Uterus (tissue), 4 donors: Measurements from ENCODE around the gene PTEN. TPM values are rescaled to one million over a fixed set of nuclear protein-coding genes. Genes with fewer than 3 reads are reported as not detected.

Source experiments
- DNase-seq, 2 donors: peaks; one replicate each; pipeline ENCODE4 v3.0.0-alpha.2; 2019 to 2020
- H3K27ac ChIP-seq, 2 donors: fragments of 200-600 bp; sonication (generic); 1 replicate in 1 of 2; 2 replicates in 1 of 2; pipeline ENCODE4 v1.5.1; 2016 to 2018
- H3K27me3 ChIP-seq, 2 donors: fragments of 200-600 bp; sonication (generic); one replicate each; pipeline ENCODE4 v1.5.1; 2018 to 2019; ENCODE audit warnings: control low read depth in 1 of 2
- H3K36me3 ChIP-seq, 2 donors: fragments of 200-600 bp; sonication (generic); one replicate each; pipeline ENCODE4 v1.5.1; 2019; ENCODE audit warnings: control low read depth in 1 of 2
- H3K4me1 ChIP-seq, 2 donors: fragments of 200-600 bp; sonication (generic); one replicate each; pipeline ENCODE4 v1.5.1; 2018 to 2019; ENCODE audit warnings: control low read depth in 1 of 2
- H3K4me3 ChIP-seq, 2 donors: fragments of 200-600 bp; sonication (generic); 1 replicate in 1 of 2; 2 replicates in 1 of 2; pipeline ENCODE4 v1.5.1; 2018 to 2019; ENCODE audit warnings: mild to moderate bottlenecking in 1 of 2
- H3K9me3 ChIP-seq, 2 donors: fragments of 200-600 bp; sonication (generic); one replicate each; pipeline ENCODE4 v1.5.1; 2019; ENCODE audit warnings: control low read depth in 1 of 2
- CTCF ChIP-seq, 4 experiments: fragments of 200-600 bp in 2 of 4; fragments of 450-650 bp in 2 of 4; sonication (generic) in 2 of 4; IDR thresholded peaks; one replicate each; pipeline ENCODE4 v1.5.1; 2016 to 2019; ENCODE audit warnings: antibody characterized with exemption in 4 of 4, mild to moderate bottlenecking in 2 of 4, moderate library complexity in 1 of 4
- POLR2A ChIP-seq, 2 donors: fragments of 450-650 bp; IDR thresholded peaks; one replicate each; pipeline ENCODE4 v1.6.1; 2016; ENCODE audit warnings: antibody characterized with exemption in 2 of 2, mild to moderate bottlenecking in 1 of 2, moderate library complexity in 1 of 2
- intact Hi-C: fragments of 100-400 bp; cut with DNase I; formaldehyde crosslinking; loops from one replicate; pipeline ENCODE4 v1.15.1; 2023; ENCODE audit warnings: low total_unique reads
- total RNA-seq, 4 donors: library from RNA; depleted of rRNA in 3 of 4; stranded (reverse); fragments of >200 nt in 3 of 4; gene quantifications; one replicate each; pipeline versions ENCODE4 v1.1.0 to v1.2.4, GENCODE V29; 2014 to 2023
- donor health status: DM: yes; HTN: yes; CAD: no.

Gene PTEN
- total RNA-seq, 4 donors from 2014 or later: 40.0 to 317 (median 189) TPM

DNA sequence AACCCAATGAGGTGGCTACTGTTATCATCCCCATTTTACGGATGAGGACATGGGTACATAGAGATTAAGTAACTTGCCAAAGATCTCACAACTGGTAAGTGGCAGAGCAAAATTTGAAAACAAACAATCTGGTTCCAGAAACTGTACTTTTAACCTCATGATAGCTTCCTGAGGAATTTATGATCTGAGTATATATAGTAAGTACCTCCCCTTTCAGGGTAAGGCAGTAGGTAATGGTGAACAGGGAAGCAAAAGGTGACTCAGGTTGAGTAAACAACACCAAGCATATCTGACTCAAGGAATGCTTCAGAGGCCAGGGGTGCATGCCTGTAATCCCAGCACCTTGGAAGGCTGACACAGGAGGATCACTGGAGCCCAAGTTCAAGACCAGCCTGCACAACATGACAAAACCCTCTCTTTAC, 21.2 kb upstream of the PTEN start:
- no peak for DNase-seq
- H3K4me1 ChIP-seq: no peaks in the 10 kb centered on the region
- H3K27ac ChIP-seq: no peak overlapping the region
- intact Hi-C loops: no loop called here
- H3K9me3 ChIP-seq: no peaks in the 10 kb centered on the region
- no peak overlapping the region for H3K4me3 ChIP-seq
- no peaks in the 10 kb centered on the region for H3K36me3 ChIP-seq
- TF ChIP-seq CTCF (IDR thresholded peaks at IDR 0.05): no peak
- no peak for TF ChIP-seq POLR2A (IDR thresholded peaks at IDR 0.05)
- H3K27me3 ChIP-seq: no peaks in the 10 kb centered on the region

- no peak overlapping the region for H3K4me3 ChIP-seq
- DNase-seq: no peak
- no peaks in the 10 kb centered on the region for H3K36me3 ChIP-seq
- no peaks in the 10 kb centered on the region for H3K9me3 ChIP-seq
- no peak overlapping the region for H3K27ac ChIP-seq
- TF ChIP-seq CTCF (IDR thresholded peaks at IDR 0.05) (no peak), POLR2A (IDR thresholded peaks at IDR 0.05) (no peak)
- no peaks in the 10 kb centered on the region for H3K27me3 ChIP-seq
- intact Hi-C loops: no loop called here
- H3K4me1 ChIP-seq: no peaks in the 10 kb centered on the region
Observed at GRCh38 chr10:87842776-87843497, 20.5 kb upstream of the PTEN start.

GRCh38 chr10:87843714-87844113, 19.7 kb upstream of the PTEN start:
- DNase-seq: no peak
- no peak for TF ChIP-seq POLR2A (IDR thresholded peaks at IDR 0.05)
- TF ChIP-seq CTCF (IDR thresholded peaks at IDR 0.05): no peak
- Histone ChIP-seq H3K27me3 (no peaks in the 10 kb centered on the region), H3K36me3 (no peaks in the 10 kb centered on the region), H3K4me1 (no peaks in the 10 kb centered on the region), H3K4me3 (no peak overlapping the region), H3K27ac (no peak overlapping the region), H3K9me3 (no peaks in the 10 kb centered on the region)
- intact Hi-C loops: no loop called here

DNA sequence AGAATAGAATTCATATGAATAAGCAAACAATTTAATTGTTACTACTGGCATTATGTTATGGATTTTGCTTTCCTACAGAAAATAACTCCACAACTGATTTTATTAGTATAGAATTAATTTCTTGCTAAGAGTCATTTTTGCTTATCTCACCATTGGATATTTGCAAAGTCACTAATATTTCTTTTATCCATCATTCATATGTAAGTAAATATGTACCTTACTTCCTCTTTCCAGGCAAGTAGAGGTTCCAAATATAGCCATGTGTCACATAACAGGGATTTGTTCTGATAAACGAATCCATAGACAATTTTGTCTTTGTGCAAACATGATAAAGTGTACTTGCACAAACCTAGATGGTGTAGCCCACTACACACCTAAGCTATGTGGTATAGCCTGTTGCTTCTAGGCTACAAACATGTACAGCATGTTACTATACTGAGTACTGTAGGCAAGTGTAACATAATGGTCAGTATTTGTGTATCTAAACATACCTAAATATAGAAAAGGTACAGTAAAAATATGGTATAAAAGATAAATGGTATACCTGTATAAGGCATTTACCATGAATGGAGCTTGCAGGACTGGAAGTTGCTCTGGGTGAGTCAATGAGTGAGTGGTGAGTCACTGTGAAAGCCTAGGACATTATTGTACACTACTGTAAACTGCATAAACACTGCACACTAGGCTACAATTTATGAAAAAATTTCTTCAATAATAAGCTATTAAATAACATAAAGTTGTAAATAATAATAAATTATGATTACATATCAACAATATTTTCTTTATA, 18.4 kb upstream of the PTEN start:
- intact Hi-C loops: no loop called here

More for the DNA sequence above, 18.4 kb upstream of the PTEN start:
- H3K4me3 ChIP-seq: no peak overlapping the region
- H3K9me3 ChIP-seq: no peaks in the 10 kb centered on the region
- H3K27me3 ChIP-seq: no peaks in the 10 kb centered on the region
- no peaks in the 10 kb centered on the region for H3K36me3 ChIP-seq
- no peak for DNase-seq
- TF ChIP-seq CTCF (IDR thresholded peaks at IDR 0.05) (no peak), POLR2A (IDR thresholded peaks at IDR 0.05) (no peak)
- no peak overlapping the region for H3K27ac ChIP-seq
- H3K4me1 ChIP-seq: no peaks in the 10 kb centered on the region
